Measurements from ENCODE around the gene C2orf78.

Gene C2orf78

GRCh38 chr2:73844087-73844486 is 60.1 kb downstream of the C2orf78 start:
- no peak overlapping the region for H3K4me3 ChIP-seq (ENCODE audit: low read length, poor library complexity, severe bottlenecking)
- H3K4me1 ChIP-seq (ENCODE audit: insufficient read depth, low read length, poor library complexity, severe bottlenecking): no peaks in the 10 kb centered on the region
- no peaks in the 10 kb centered on the region for H3K9me3 ChIP-seq (ENCODE audit: insufficient read depth, low read depth, low read length)
- no peak for TF ChIP-seq CTCF (conservative IDR thresholded peaks at IDR 0.05; ENCODE audit: low read length)
- TF ChIP-seq EZH2phosphoT487 (IDR thresholded peaks at IDR 0.05; ENCODE audit: borderline replicate concordance): no peak
- no peaks in the 10 kb centered on the region for H3K9me2 ChIP-seq (replicated peaks; ENCODE audit: low read depth, low read length)
- H3F3A ChIP-seq (ENCODE audit: low read depth): no peaks in the 10 kb centered on the region
- no peak overlapping the region for H3K4me2 ChIP-seq (ENCODE audit: low read depth, low read length, poor library complexity, severe bottlenecking)
- H4K20me1 ChIP-seq (ENCODE audit: insufficient read depth, low read length, poor library complexity, severe bottlenecking): no peaks in the 10 kb centered on the region
- H3K9ac ChIP-seq (ENCODE audit: low read depth, low read length, poor library complexity, severe bottlenecking): peak overlapping the region; percentile 21
- H3K36me3 ChIP-seq (ENCODE audit: insufficient read depth, low read length): peaks cover 47% of the 10 kb centered on the region; the same call in 1 of the 2 replicates
- no peaks in the 10 kb centered on the region for H3K27me3 ChIP-seq (ENCODE audit: insufficient read depth, low read length, poor library complexity, severe bottlenecking)
- H3K79me2 ChIP-seq (ENCODE audit: insufficient read depth, low read length): peaks cover 17% of the 10 kb centered on the region; the same call in 1 of the 2 replicates
- no peak overlapping the region for H2AFZ ChIP-seq (ENCODE audit: low read length)

DNA sequence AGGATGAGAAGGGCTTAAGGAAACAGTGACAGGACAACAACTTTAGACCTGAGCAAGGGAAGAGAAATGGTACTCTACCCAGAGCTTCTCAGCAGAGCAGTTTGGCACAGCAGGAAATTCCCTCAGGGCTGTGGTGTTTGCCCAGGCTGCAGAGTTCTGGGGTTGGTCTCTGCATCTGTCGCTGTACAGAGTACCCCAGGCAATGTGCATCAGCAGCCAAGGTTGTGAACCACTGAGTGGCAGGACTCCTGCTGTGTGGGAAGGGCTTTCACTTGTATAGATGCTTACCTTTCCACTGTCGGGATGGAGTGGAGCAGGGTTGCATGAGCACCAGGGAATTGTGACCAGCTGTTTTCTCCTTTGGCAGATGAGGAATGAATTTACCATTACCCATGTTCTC is 66.0 kb downstream of the C2orf78 start:
- Histone ChIP-seq H3F3A (ENCODE audit: low read depth) (no peaks in the 10 kb centered on the region), H3K9me3 (ENCODE audit: insufficient read depth, low read depth, low read length) (no peaks in the 10 kb centered on the region), H3K4me2 (ENCODE audit: low read depth, low read length, poor library complexity, severe bottlenecking) (no peak overlapping the region), H3K4me1 (ENCODE audit: insufficient read depth, low read length, poor library complexity, severe bottlenecking) (no peaks in the 10 kb centered on the region), H3K4me3 (ENCODE audit: low read length, poor library complexity, severe bottlenecking) (no peak overlapping the region), H3K36me3 (ENCODE audit: insufficient read depth, low read length) (peaks cover 93% of the 10 kb centered on the region), H3K9ac (ENCODE audit: low read depth, low read length, poor library complexity, severe bottlenecking) (no peak overlapping the region), H3K79me2 (ENCODE audit: insufficient read depth, low read length) (no peaks in the 10 kb centered on the region), H3K9me2 (replicated peaks; ENCODE audit: low read depth, low read length) (no peaks in the 10 kb centered on the region), H4K20me1 (ENCODE audit: insufficient read depth, low read length, poor library complexity, severe bottlenecking) (no peaks in the 10 kb centered on the region), H3K27me3 (ENCODE audit: insufficient read depth, low read length, poor library complexity, severe bottlenecking) (no peaks in the 10 kb centered on the region), H2AFZ (ENCODE audit: low read length) (no peak overlapping the region)
- TF ChIP-seq EZH2phosphoT487 (IDR thresholded peaks at IDR 0.05; ENCODE audit: borderline replicate concordance) (no peak), CTCF (conservative IDR thresholded peaks at IDR 0.05; ENCODE audit: low read length) (no peak)

DNA sequence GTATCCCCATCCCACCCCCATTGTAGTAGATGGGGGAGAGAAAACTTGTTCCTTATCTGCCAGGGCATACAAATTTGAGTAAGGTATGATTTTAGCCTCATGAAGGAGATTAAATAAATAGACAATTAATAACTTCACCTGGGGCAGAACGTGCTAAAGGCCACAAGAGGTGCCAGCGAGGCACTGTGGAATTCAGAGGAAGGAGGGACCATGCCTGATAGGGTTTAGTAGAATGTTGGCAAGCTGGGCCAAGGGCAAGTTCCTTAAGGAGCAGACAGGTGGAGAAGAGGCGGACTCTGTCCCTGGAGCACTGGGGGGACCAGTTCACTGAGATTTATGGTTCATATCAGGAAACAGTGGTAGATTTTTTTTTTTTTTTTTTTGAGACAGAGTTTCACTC is 67.3 kb downstream of the C2orf78 start:
- Histone ChIP-seq H3K9ac (ENCODE audit: low read depth, low read length, poor library complexity, severe bottlenecking) (no peak overlapping the region), H3F3A (ENCODE audit: low read depth) (no peaks in the 10 kb centered on the region), H3K36me3 (ENCODE audit: insufficient read depth, low read length) (peaks cover 93% of the 10 kb centered on the region), H3K4me3 (ENCODE audit: low read length, poor library complexity, severe bottlenecking) (no peak overlapping the region), H3K9me2 (replicated peaks; ENCODE audit: low read depth, low read length) (no peaks in the 10 kb centered on the region), H2AFZ (ENCODE audit: low read length) (no peak overlapping the region), H4K20me1 (ENCODE audit: insufficient read depth, low read length, poor library complexity, severe bottlenecking) (no peaks in the 10 kb centered on the region), H3K79me2 (ENCODE audit: insufficient read depth, low read length) (no peaks in the 10 kb centered on the region), H3K4me2 (ENCODE audit: low read depth, low read length, poor library complexity, severe bottlenecking) (no peak overlapping the region), H3K27me3 (ENCODE audit: insufficient read depth, low read length, poor library complexity, severe bottlenecking) (no peaks in the 10 kb centered on the region), H3K9me3 (ENCODE audit: insufficient read depth, low read depth, low read length) (no peaks in the 10 kb centered on the region), H3K4me1 (ENCODE audit: insufficient read depth, low read length, poor library complexity, severe bottlenecking) (no peaks in the 10 kb centered on the region)
- TF ChIP-seq EZH2phosphoT487 (IDR thresholded peaks at IDR 0.05; ENCODE audit: borderline replicate concordance): no peak
- peak; percentile 67 for TF ChIP-seq CTCF (conservative IDR thresholded peaks at IDR 0.05; ENCODE audit: low read length)

Measured in Loucy (cell line).